ENCODE measurements around the gene H6PD.
A peak's percentile ranks its signal among the peaks of the same experiment; 100 is the strongest.

The H6PD gene

GRCh38 chr1:9278116-9278515 lies 43.5 kb downstream of the H6PD start:
- DNase-seq (ENCODE audit: low read depth, low spot score), result no peak

GRCh38 chr1:9278585-9279153 lies 44.1 kb downstream of the H6PD start:
- no peak for DNase-seq (ENCODE audit: low read depth, low spot score)

- no peak for DNase-seq (ENCODE audit: low read depth, low spot score)
Observed at GRCh38 chr1:9279172-9279840, 44.7 kb downstream of the H6PD start.

- peak; percentile 89 for DNase-seq (ENCODE audit: low read depth, low spot score)
Observed at GRCh38 chr1:9280015-9280860, 45.7 kb downstream of the H6PD start.

- DNase-seq (ENCODE audit: low read depth, low spot score), result no peak
Observed at GRCh38 chr1:9281071-9281827, 46.7 kb downstream of the H6PD start.

- DNase-seq (ENCODE audit: low read depth, low spot score), result no peak
Observed at GRCh38 chr1:9281908-9282695, 47.5 kb downstream of the H6PD start.

GRCh38 chr1:9282696-9282955 lies 48.1 kb downstream of the H6PD start:
- no peak for DNase-seq (ENCODE audit: low read depth, low spot score)

GRCh38 chr1:9284061-9284460 lies 49.5 kb downstream of the H6PD start:
- DNase-seq (ENCODE audit: low read depth, low spot score), result no peak

GRCh38 chr1:9286556-9286955 lies 52.0 kb downstream of the H6PD start:
- no peak for DNase-seq (ENCODE audit: low read depth, low spot score)

GRCh38 chr1:9289090-9289534 lies 54.5 kb downstream of the H6PD start:
- DNase-seq (ENCODE audit: low read depth, low spot score), result peak; percentile 80

- peak; percentile 54 for DNase-seq (ENCODE audit: low read depth, low spot score)
Observed at GRCh38 chr1:9289711-9290485, 55.3 kb downstream of the H6PD start.

GRCh38 chr1:9291914-9292360 lies 57.4 kb downstream of the H6PD start:
- DNase-seq (ENCODE audit: low read depth, low spot score), result peak; percentile 71

- DNase-seq (ENCODE audit: low read depth, low spot score), result peak; percentile 91
Observed at GRCh38 chr1:9292361-9293240, 58.0 kb downstream of the H6PD start, which contains the start of gene SPSB1. Gene SPSB1, plus strand, starts transcription at chr1:9292894. Its CDS starts 62,998 bp downstream, at chr1:9355892.

GRCh38 chr1:9293241-9293532 lies 58.6 kb downstream of the H6PD start:
- no peak for DNase-seq (ENCODE audit: low read depth, low spot score)

GRCh38 chr1:9293533-9294404 lies 59.2 kb downstream of the H6PD start:
- DNase-seq (ENCODE audit: low read depth, low spot score), result peak; percentile 60

- DNase-seq (ENCODE audit: low read depth, low spot score), result peak; percentile 61
Observed at GRCh38 chr1:9294405-9294773, 59.8 kb downstream of the H6PD start.

- peak; percentile 57 for DNase-seq (ENCODE audit: low read depth, low spot score)
Observed at GRCh38 chr1:9294910-9295636, 60.5 kb downstream of the H6PD start.

- DNase-seq (ENCODE audit: low read depth, low spot score), result no peak
Observed at GRCh38 chr1:9295884-9296283, 61.3 kb downstream of the H6PD start.

Measured in astrocyte of the hippocampus (primary cell).